Measurements from ENCODE around the gene RBM39. TPM values are rescaled to one million over a fixed set of nuclear protein-coding genes. Genes with fewer than 3 reads are reported as not detected.
"Not testable (repeated sequence)": the region's sequence is repeated elsewhere in the genome, so short reads cannot be mapped to it uniquely, and the experiment has no call there.

The RBM39 gene
- polyA plus RNA-seq, 1 donor = 745 TPM

- DNase-seq = not testable (repeated sequence)
These were observed 19.5 kb upstream of the RBM39 start for GRCh38 chr20:35761548-35761947.

- DNase-seq = no peak
These were observed 15.1 kb upstream of the RBM39 start for GRCh38 chr20:35757098-35757705.

GRCh38 chr20:35756404-35756803 lies 14.3 kb upstream of the RBM39 start:
- DNase-seq = no peak

- DNase-seq = no peak
These were observed 8.6 kb upstream of the RBM39 start for GRCh38 chr20:35750611-35751010.

GRCh38 chr20:35744492-35744841 lies 2.4 kb upstream of the RBM39 start:
- not testable (repeated sequence) for DNase-seq

- no peak for DNase-seq
These were observed 1.8 kb upstream of the RBM39 start for GRCh38 chr20:35743693-35744491.

- DNase-seq = no peak
These were observed 872 bp upstream of the RBM39 start for GRCh38 chr20:35742741-35743523.

- DNase-seq = no peak
These were observed 2.5 kb downstream of the RBM39 start for GRCh38 chr20:35739294-35740163.

- no peak for DNase-seq
These were observed 3.5 kb downstream of the RBM39 start for GRCh38 chr20:35738410-35739179.

- DNase-seq = no peak
These were observed 4.2 kb downstream of the RBM39 start for GRCh38 chr20:35737865-35738333.

GRCh38 chr20:35735826-35736470 lies 6.1 kb downstream of the RBM39 start:
- DNase-seq = no peak

GRCh38 chr20:35734777-35735649 lies 7.0 kb downstream of the RBM39 start:
- DNase-seq = no peak

GRCh38 chr20:35734374-35734773 lies 7.7 kb downstream of the RBM39 start:
- DNase-seq = no peak

- no peak for DNase-seq
These were observed 9.4 kb downstream of the RBM39 start for GRCh38 chr20:35732644-35732982.

GRCh38 chr20:35731862-35732643 lies 10.0 kb downstream of the RBM39 start:
- DNase-seq = no peak

- no peak for DNase-seq
These were observed 10.6 kb downstream of the RBM39 start for GRCh38 chr20:35731469-35731788.

GRCh38 chr20:35730583-35731468 lies 11.2 kb downstream of the RBM39 start:
- DNase-seq = no peak

Data from left kidney (tissue), 2 donors.